ENCODE data around the gene PTPRM. TPM values are rescaled to one million over a fixed set of nuclear protein-coding genes. Genes with fewer than 3 reads are reported as not detected.

PTPRM gene
- total and polyA plus RNA-seq, 2 of the 4 experiments (the other 2 are of a cell fraction) = 28.3 to 51.2 TPM

DNA sequence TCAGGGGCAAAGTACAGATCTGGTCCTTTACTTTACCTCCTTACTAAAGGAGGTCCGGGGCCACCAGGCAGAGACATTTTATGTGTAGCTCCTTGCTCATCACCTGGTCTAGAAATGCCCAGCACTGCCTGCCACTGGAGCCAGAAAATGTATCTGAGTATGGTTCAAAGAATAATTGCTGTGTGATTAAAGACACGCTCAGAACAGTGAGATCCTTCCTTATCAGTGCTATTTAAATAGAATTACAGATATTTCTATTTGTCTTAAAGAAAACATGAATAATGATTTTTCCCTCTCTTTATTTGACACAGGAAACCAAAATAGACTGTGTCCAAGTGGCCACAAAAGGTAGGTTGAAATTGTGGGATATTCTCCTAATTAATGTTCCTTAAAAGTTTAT lies 547.4 kb downstream of the PTPRM start:
- POLR2A ChIA-PET (ENCODE audit: unreplicated experiment) = no interaction called here
- Histone ChIP-seq H2AK9ac (replicated peaks; ENCODE audit: low read depth, low read length, poor library complexity) (no peak overlapping the region), H3K56ac (ENCODE audit: extremely low read depth, insufficient read depth, low read length) (no peak overlapping the region), H3K14ac (replicated peaks; ENCODE audit: low read depth, low read length) (no peak overlapping the region), H4K5ac (ENCODE audit: low read depth, low read length) (no peak overlapping the region), H3K4me1 (ENCODE audit: control insufficient read depth, insufficient read depth, low read length) (no peaks in the 10 kb centered on the region), H3K27me3 (ENCODE audit: control insufficient read depth, insufficient read depth, low read length) (no peaks in the 10 kb centered on the region), H2AK5ac (ENCODE audit: low read depth, low read length) (no peak overlapping the region), H2BK5ac (ENCODE audit: low read depth, low read length, poor library complexity, severe bottlenecking) (no peak overlapping the region), H3K9ac (ENCODE audit: low read depth, low read length) (no peak overlapping the region), H3K27ac (ENCODE audit: insufficient read depth, low read length) (no peak overlapping the region), H3K4me2 (ENCODE audit: low read depth, low read length) (no peak overlapping the region), H3K4ac (ENCODE audit: low read depth, low read length) (no peak overlapping the region), H3K9me3 (ENCODE audit: control insufficient read depth, insufficient read depth, low read length) (no peaks in the 10 kb centered on the region), H3K79me1 (ENCODE audit: low read depth in 1 of 2, low read length in 2 of 2) (no peaks in the 10 kb centered on the region), H2BK15ac (ENCODE audit: low read depth, low read length) (no peak overlapping the region), H2AFZ (replicated peaks; ENCODE audit: low read length, poor library complexity) (no peak overlapping the region), H3K9me1 (ENCODE audit: insufficient read depth, low read length) (no peaks in the 10 kb centered on the region), H3K18ac (ENCODE audit: low read depth, low read length) (no peak overlapping the region), H3K36me3 (ENCODE audit: control insufficient read depth, insufficient read depth, low read length) (no peaks in the 10 kb centered on the region; the same call in 1 of the 2 replicates), H3K4me3 (ENCODE audit: insufficient read depth, low read depth, low read length) (no peak overlapping the region), H2BK20ac (ENCODE audit: low read depth, low read length) (no peak overlapping the region), H2BK120ac (ENCODE audit: low read depth, low read length) (no peak overlapping the region), H4K8ac (ENCODE audit: low read depth in 2 of 2, low read length in 2 of 2) (no peak overlapping the region), H3K23ac (ENCODE audit: low read depth, low read length) (no peak overlapping the region), H4K91ac (ENCODE audit: insufficient read depth, low read depth, low read length) (no peak overlapping the region), H4K20me1 (ENCODE audit: insufficient read depth, low read length) (peaks cover 3% of the 10 kb centered on the region; the same call in 1 of the 2 replicates)
- CTCF ChIA-PET = no interaction called here
- BruUV-seq (replicated peaks) = no TSS peak
- no peak for ATAC-seq (ENCODE audit: low read depth)
- no peak for DNase-seq
- dilution Hi-C loops (cut with HindIII; ENCODE audit: low sequenced_read_pairs, unreplicated experiment) = no loop called here
- WGBS, 2 experiments (ENCODE audit: extremely low coverage in 2 of 2, insufficient read length in 1 of 2) = no CpG with 5 or more reads among the region's 2 CpGs
- TF ChIP-seq CEBPB (IDR thresholded peaks at IDR 0.05; ENCODE audit: low read depth, low read length) (no peak), CHD1 (IDR thresholded peaks at IDR 0.05; ENCODE audit: low read depth, low read length) (no peak), RAD21 (IDR thresholded peaks at IDR 0.05; ENCODE audit: low read length) (no peak), NFE2L2 (IDR thresholded peaks at IDR 0.05; ENCODE audit: low read depth, low read length) (no peak), USF2 (IDR thresholded peaks at IDR 0.05; ENCODE audit: low read depth, low read length) (no peak), MAFK (IDR thresholded peaks at IDR 0.05; ENCODE audit: low read depth, low read length) (no peak), POLR2A (IDR thresholded peaks at IDR 0.05; ENCODE audit: low read depth, low read length) (no peak), RFX5 (IDR thresholded peaks at IDR 0.05; ENCODE audit: low read depth, low read length) (no peak), RCOR1 (IDR thresholded peaks at IDR 0.05; ENCODE audit: insufficient replicate concordance, low read length) (no peak), MXI1 (IDR thresholded peaks at IDR 0.05; ENCODE audit: borderline replicate concordance, low read depth, low read length) (no peak), SMC3 (IDR thresholded peaks at IDR 0.05; ENCODE audit: low read depth, low read length) (no peak), MAZ (IDR thresholded peaks at IDR 0.05; ENCODE audit: borderline replicate concordance, low read depth, low read length) (no peak), FOS (IDR thresholded peaks at IDR 0.05; ENCODE audit: low read depth, low read length) (no peak), CTCF (conservative IDR thresholded peaks at IDR 0.05; ENCODE audit: low read depth, low read length) (no peak), BHLHE40 (IDR thresholded peaks at IDR 0.05; ENCODE audit: low read depth, low read length) (no peak)
- TF ChIP-seq, protein P1, sequence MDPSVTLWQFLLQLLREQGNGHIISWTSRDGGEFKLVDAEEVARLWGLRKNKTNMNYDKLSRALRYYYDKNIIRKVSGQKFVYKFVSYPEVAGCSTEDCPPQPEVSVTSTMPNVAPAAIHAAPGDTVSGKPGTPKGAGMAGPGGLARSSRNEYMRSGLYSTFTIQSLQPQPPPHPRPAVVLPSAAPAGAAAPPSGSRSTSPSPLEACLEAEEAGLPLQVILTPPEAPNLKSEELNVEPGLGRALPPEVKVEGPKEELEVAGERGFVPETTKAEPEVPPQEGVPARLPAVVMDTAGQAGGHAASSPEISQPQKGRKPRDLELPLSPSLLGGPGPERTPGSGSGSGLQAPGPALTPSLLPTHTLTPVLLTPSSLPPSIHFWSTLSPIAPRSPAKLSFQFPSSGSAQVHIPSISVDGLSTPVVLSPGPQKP (IDR thresholded peaks at IDR 0.05; ENCODE audit: borderline replicate concordance, low read depth, low read length) = no peak
- intact Hi-C loops (cut with micrococcal nuclease) = no loop called here
- in situ Hi-C loops (cut with MboI; ENCODE audit: low sequenced_read_pairs) = no loop called here
